K562 (cell line): ENCODE data around the gene DPCD. TPM values are rescaled to one million over a fixed set of nuclear protein-coding genes. Genes with fewer than 3 reads are reported as not detected.

ENCODE experiments used
- CBFA2T3 ChIP-seq: fragments of 450-650 bp; IDR thresholded peaks from 2 replicates; pipeline ENCODE4 v1.6.1; 2017
- GTF2B ChIP-seq: IDR thresholded peaks from 2 replicates; pipeline ENCODE4 v1.6.1; 2011; ENCODE audit not compliant: insufficient read length; ENCODE audit errors: extremely low read depth
- polyA plus RNA-seq, 8 experiments: library from polyadenylated mRNA; depleted of rRNA in 4 of 8; stranded (reverse) in 5 of 8; unstranded in 3 of 8; fragments of >200 nt; fragmentation: Nextera tagmentation in 2 of 8; fragmentation: Illumina TruSeq in 1 of 8; extraction: Ambion mirVana in 2 of 8; extraction: Trizol in 1 of 8; gene quantifications; 2 replicates each; pipeline versions ENCODE4 v1.2.1 to v1.2.3, GENCODE V29; 2011 to 2014; ENCODE audit warnings: inconsistent platforms in 1 of 8, missing spikeins in 1 of 8
- total RNA-seq, 7 experiments: library from RNA; depleted of rRNA in 6 of 7; stranded (reverse); fragments of >200 nt in 6 of 7; fragmentation: Illumina TruSeq in 2 of 7; extraction: Trizol in 2 of 7; gene quantifications; 2 replicates each; pipeline versions ENCODE4 v1.2.1 to v1.2.3, GENCODE V29; 2011 to 2021; ENCODE audit warnings: low replicate concordance in 1 of 7
- TF ChIP-seq, protein P1 (sequence below): fragments of 450-650 bp; IDR thresholded peaks from 2 replicates; pipeline ENCODE4 v1.6.1; 2016; ENCODE audit warnings: missing biosample characterization, missing genetic modification characterization
- TF ChIP-seq, protein P2 (sequence below): fragments of 450-650 bp; IDR thresholded peaks from 2 replicates; pipeline ENCODE4 v1.6.1; 2016
- TF ChIP-seq, protein P3 (sequence below): fragments of 450-650 bp; IDR thresholded peaks from 2 replicates; pipeline ENCODE4 v1.6.1; 2017; ENCODE audit warnings: antibody characterized with exemption, mild to moderate bottlenecking

The DPCD gene
- total and polyA plus RNA-seq, 9 of the 15 experiments (the other 6 are each of a cell fraction or from before 2014, with no cell fraction given), result 12.1 to 45.2 (median 20.0) TPM

- TF ChIP-seq, protein P1, sequence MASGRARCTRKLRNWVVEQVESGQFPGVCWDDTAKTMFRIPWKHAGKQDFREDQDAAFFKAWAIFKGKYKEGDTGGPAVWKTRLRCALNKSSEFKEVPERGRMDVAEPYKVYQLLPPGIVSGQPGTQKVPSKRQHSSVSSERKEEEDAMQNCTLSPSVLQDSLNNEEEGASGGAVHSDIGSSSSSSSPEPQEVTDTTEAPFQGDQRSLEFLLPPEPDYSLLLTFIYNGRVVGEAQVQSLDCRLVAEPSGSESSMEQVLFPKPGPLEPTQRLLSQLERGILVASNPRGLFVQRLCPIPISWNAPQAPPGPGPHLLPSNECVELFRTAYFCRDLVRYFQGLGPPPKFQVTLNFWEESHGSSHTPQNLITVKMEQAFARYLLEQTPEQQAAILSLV (tag), result no peak
- TF ChIP-seq, protein P2, sequence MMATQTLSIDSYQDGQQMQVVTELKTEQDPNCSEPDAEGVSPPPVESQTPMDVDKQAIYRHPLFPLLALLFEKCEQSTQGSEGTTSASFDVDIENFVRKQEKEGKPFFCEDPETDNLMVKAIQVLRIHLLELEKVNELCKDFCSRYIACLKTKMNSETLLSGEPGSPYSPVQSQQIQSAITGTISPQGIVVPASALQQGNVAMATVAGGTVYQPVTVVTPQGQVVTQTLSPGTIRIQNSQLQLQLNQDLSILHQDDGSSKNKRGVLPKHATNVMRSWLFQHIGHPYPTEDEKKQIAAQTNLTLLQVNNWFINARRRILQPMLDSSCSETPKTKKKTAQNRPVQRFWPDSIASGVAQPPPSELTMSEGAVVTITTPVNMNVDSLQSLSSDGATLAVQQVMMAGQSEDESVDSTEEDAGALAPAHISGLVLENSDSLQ, result peak; percentile 68
- TF ChIP-seq, protein P3, sequence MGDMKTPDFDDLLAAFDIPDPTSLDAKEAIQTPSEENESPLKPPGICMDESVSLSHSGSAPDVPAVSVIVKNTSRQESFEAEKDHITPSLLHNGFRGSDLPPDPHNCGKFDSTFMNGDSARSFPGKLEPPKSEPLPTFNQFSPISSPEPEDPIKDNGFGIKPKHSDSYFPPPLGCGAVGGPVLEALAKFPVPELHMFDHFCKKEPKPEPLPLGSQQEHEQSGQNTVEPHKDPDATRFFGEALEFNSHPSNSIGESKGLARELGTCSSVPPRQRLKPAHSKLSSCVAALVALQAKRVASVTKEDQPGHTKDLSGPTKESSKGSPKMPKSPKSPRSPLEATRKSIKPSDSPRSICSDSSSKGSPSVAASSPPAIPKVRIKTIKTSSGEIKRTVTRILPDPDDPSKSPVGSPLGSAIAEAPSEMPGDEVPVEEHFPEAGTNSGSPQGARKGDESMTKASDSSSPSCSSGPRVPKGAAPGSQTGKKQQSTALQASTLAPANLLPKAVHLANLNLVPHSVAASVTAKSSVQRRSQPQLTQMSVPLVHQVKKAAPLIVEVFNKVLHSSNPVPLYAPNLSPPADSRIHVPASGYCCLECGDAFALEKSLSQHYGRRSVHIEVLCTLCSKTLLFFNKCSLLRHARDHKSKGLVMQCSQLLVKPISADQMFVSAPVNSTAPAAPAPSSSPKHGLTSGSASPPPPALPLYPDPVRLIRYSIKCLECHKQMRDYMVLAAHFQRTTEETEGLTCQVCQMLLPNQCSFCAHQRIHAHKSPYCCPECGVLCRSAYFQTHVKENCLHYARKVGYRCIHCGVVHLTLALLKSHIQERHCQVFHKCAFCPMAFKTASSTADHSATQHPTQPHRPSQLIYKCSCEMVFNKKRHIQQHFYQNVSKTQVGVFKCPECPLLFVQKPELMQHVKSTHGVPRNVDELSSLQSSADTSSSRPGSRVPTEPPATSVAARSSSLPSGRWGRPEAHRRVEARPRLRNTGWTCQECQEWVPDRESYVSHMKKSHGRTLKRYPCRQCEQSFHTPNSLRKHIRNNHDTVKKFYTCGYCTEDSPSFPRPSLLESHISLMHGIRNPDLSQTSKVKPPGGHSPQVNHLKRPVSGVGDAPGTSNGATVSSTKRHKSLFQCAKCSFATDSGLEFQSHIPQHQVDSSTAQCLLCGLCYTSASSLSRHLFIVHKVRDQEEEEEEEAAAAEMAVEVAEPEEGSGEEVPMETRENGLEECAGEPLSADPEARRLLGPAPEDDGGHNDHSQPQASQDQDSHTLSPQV, result no peak
- TF ChIP-seq GTF2B (no peak), CBFA2T3 (0 out of 2 replicates have a peak, but pooled peaks have one; percentile 2)
These were observed 42.2 kb upstream of the DPCD start (continued) for GRCh38 chr10:101545898-101546297.
